VCaP (cell line): ENCODE data around the gene PRRT3.
"Not testable (repeated sequence)": the region's sequence is repeated elsewhere in the genome, so short reads cannot be mapped to it uniquely, and the experiment has no call there.

Experiments
- H3K27ac ChIP-seq: fragments of 450-650 bp; 2 replicates; pipeline ENCODE4 v1.5.1; 2017
- TF ChIP-seq, protein P1 (sequence below): fragments of 450-650 bp; conservative IDR thresholded peaks from 2 replicates; pipeline ENCODE4 v1.5.1; 2017; ENCODE audit warnings: mild to moderate bottlenecking, moderate library complexity

The PRRT3 gene

DNA sequence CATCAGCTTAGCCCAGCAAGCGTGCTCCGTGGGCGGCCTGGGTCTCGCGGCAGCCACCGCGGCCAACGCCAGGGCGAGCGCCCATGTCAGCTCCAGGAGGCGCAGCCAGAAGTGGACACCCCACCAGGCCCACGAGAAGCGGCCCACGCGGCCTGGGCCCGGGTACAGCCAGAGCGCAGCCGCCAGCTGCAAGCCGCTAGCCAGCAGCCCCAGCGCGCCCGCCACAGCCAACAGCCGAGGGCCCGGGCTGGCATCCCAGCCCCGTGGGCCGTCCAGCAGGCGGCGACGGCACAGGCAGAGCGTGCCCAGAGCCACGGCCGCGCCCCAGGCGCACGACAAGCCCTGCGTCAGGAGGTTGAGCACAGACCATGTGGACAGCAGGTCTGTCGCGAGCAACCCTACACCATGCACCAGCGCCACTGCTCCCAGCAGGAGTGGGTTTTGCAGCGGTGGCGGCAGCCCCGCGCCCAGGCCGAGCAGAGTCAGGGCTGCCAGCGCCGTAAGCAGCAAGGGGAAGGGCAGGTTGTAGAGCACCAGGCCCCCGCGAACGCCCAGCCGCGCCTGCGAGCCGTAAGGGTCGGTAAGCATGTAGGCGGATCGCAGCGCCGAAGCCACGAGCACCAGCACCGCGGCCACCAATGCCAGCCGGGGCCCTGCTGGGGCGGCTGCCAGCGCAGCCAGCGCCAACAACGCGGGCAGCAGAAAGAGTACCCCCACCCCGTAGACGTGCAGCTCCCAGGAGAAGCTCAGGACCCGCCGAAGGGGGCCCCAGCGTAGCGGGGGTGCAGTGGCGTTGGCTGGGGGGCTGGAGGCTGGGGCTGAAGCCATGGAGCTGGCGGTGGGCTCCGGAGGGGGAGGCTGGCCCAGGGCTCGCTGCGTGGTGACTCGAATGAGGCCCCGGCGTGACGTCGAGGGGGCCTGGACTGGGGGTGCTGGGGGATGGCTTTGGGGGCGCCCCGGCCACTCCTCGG is 4.9 kb downstream of the PRRT3 start:
- H3K27ac ChIP-seq: peak overlapping the region; percentile 88
- TF ChIP-seq, protein P1, sequence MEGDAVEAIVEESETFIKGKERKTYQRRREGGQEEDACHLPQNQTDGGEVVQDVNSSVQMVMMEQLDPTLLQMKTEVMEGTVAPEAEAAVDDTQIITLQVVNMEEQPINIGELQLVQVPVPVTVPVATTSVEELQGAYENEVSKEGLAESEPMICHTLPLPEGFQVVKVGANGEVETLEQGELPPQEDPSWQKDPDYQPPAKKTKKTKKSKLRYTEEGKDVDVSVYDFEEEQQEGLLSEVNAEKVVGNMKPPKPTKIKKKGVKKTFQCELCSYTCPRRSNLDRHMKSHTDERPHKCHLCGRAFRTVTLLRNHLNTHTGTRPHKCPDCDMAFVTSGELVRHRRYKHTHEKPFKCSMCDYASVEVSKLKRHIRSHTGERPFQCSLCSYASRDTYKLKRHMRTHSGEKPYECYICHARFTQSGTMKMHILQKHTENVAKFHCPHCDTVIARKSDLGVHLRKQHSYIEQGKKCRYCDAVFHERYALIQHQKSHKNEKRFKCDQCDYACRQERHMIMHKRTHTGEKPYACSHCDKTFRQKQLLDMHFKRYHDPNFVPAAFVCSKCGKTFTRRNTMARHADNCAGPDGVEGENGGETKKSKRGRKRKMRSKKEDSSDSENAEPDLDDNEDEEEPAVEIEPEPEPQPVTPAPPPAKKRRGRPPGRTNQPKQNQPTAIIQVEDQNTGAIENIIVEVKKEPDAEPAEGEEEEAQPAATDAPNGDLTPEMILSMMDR: no peak

DNA sequence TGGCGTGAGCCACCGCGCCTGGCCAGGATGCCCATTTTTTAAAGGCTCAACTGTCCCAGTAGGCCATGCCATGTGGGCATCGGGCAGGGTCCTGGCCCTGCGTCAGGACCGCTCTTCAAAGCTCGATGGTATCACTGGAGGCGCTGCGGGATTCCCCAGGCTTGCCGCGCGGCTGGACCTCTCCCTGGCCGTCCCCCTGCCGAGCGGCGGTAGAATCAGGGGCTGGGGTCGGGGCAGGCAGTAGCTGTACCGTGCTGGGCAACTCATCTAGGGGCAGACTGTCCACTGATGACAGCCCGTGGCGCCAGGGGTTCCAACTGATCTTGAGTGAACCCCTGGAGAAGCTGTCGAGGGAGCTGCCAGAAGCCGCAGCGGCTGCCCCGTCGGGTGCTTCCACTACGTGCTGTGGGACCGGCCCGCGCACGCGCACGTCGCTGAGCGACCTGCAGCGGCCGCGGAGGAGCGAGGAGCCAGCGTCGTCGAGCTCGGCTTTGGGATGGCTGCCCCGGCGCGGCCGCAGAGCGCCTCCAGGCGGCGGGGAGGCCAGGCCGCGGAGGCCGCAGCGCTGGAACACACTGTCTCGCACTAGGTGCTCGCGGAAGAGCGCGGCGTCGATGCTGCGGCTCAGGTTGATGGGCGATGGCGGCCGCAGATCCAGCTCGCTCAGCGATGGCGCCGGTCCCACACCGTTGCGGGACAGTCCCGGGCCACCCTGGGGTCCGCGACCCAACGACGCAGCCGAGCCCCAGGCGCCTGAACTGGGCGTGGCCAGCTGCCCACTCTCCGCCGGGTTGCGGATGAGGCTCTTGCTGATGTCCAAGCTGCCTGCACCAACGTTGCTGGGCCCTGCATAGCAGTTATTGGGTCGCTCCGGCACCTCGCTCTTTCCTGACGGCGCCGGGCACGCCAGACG is 5.8 kb downstream of the PRRT3 start:
- TF ChIP-seq, protein P1: peak; percentile 94
- peak overlapping the region; percentile 88 for H3K27ac ChIP-seq

DNA sequence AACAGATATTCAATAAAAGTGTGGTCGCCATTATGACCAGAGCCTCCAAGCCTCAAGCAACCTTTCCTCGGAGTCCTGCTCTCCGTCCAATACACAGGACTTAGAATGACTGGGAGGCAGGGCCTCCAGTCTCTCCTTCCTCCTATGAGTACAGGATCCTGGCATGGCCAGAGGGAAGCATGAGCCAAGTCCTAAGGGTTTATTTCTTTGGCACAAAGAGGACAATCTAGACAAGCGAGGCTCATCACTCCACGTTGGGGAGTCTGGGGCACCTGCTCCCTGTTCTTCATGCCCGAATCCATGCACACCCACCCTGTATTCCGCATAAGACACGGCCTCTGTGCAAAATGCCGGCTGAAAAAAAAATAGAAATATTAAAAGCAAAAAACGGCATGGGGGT is 6.8 kb downstream of the PRRT3 start:
- TF ChIP-seq, protein P1: no peak
- H3K27ac ChIP-seq: peak overlapping the region; percentile 88

DNA sequence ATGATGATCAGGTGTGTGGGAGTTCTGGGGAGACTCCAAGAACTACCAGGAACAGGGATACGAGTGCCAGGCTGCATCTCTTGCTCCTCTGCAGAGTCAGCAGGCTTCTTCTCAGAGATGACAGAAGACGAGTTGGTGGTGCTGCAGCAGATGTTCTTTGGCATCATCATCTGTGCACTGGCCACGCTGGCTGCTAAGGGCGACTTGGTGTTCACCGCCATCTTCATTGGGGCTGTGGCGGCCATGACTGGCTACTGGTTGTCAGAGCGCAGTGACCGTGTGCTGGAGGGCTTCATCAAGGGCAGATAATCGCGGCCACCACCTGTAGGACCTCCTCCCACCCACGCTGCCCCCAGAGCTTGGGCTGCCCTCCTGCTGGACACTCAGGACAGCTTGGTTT is 7.9 kb downstream of the PRRT3 start:
- TF ChIP-seq, protein P1: no peak
- no peak overlapping the region for H3K27ac ChIP-seq

DNA sequence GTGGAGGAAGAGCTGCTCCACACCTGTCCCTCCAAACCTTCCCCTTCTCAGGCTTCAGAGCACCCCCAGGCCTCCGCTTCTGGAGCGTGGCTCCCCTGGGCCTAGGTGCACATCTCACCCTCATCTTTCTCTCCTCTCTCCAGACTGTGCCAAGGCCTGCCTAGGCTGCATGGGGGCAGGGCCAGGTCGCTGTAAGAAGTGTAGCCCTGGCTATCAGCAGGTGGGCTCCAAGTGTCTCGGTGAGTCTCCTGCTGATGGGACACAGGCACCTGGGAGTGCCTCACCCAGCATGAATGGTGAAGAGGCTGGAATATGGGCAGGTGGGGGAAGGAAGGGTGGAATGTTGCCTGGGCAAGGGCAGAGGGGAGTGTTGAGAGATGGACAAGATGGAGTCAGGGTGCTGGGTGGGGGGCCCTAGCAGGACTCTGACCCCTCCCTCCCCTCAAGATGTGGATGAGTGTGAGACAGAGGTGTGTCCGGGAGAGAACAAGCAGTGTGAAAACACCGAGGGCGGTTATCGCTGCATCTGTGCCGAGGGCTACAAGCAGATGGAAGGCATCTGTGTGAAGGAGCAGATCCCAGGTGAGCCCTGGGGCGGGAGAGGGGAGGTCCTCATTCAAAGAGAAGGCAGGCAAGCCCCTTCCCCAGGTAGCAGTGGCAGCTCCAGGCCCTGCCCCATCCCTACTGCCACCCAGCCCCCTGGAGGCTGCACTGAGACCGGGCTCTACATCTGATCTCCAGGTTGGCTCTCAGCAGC is 9.1 kb downstream of the PRRT3 start:
- TF ChIP-seq, protein P1: no peak
- H3K27ac ChIP-seq: no peak overlapping the region

DNA sequence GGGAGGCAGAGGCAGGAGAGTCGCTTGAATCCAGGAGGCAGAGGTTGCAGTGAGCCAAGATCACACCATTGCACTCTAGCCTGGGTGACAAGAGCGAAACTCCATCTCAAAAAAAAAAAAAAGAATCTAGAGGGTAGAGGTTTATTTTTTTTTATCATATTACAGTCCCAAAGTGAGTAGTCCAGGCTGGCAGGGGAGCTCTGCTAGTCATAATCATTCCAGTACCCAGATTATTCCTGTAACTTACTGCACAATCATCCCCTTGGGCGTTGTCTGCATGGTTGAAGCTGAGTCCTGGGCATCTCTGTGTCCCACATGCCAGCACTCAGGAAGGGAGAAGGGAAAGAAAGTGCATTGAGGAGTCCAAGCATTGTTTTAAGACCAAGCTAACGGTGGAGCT is 10.0 kb downstream of the PRRT3 start:
- TF ChIP-seq, protein P1: no peak
- no peak overlapping the region for H3K27ac ChIP-seq

DNA sequence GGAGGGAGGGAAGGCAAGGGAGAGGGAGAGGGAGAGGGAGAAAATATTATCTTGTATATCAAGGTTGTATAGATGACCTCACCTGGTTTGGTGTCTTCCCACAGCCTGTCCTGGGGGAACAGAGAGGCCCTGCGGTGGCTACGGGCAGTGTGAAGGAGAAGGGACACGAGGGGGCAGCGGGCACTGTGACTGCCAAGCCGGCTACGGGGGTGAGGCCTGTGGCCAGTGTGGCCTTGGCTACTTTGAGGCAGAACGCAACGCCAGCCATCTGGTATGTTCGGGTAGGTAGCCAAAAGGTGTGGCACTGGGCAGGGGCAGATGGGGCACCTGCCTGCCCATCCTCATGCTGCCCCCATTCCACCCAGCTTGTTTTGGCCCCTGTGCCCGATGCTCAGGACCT is 11.5 kb downstream of the PRRT3 start:
- H3K27ac ChIP-seq: no peak overlapping the region
- TF ChIP-seq, protein P1: no peak

DNA sequence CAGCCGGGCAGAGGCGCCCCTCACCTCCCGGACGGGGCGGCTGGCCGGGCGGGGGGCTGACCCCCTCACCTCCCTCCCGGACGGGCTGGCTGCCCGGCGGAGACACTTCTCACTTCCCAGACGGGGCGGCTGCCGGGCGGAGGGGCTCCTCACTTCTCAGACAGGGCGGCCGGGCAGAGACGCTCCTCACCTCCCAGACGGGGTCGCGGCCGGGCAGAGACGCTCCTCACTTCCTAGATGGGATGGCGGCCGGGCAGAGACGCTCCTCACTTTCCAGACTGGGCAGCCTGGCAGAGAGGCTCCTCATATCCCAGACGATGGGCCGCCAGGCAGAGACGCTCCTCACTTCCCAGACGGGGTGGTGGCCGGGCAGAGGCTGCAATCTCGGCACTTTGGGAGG is 12.3 kb downstream of the PRRT3 start:
- not testable (repeated sequence) for H3K27ac ChIP-seq
